ENCODE data around the gene C1orf174.

C1orf174 gene

DNA sequence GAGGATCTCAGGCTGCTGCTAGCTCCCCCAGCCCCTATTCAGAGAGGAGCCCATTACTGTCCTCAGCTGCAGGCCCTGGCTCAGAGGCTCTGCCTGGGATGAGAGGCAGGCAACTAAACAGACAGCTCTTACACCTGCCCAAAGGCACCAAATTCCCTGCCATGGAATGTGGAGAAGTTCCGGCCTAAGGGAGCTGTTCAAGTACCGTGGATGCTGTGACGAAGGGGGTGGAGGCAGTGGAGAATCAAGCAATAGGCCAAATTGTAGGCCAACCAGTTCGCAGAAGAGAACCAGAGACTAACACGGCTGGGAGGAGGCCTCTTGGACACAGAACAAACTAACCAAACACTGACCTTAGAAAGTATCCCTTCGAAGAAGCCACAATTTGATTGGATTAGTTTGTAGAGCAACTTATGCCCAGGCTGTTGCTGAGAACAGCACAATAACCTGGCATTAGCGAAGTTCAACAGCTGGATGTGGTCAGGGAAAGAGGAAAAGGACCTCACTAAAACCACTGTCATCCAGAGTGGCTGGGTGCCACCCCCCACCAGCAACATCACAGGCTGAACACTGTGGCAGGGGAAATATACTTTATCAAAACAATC, 3.6 kb downstream of the C1orf174 start:
- TF ChIP-seq, protein P1, sequence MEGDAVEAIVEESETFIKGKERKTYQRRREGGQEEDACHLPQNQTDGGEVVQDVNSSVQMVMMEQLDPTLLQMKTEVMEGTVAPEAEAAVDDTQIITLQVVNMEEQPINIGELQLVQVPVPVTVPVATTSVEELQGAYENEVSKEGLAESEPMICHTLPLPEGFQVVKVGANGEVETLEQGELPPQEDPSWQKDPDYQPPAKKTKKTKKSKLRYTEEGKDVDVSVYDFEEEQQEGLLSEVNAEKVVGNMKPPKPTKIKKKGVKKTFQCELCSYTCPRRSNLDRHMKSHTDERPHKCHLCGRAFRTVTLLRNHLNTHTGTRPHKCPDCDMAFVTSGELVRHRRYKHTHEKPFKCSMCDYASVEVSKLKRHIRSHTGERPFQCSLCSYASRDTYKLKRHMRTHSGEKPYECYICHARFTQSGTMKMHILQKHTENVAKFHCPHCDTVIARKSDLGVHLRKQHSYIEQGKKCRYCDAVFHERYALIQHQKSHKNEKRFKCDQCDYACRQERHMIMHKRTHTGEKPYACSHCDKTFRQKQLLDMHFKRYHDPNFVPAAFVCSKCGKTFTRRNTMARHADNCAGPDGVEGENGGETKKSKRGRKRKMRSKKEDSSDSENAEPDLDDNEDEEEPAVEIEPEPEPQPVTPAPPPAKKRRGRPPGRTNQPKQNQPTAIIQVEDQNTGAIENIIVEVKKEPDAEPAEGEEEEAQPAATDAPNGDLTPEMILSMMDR (IDR thresholded peaks at IDR 0.05; ENCODE audit: low read depth, low read length), result no peak

DNA sequence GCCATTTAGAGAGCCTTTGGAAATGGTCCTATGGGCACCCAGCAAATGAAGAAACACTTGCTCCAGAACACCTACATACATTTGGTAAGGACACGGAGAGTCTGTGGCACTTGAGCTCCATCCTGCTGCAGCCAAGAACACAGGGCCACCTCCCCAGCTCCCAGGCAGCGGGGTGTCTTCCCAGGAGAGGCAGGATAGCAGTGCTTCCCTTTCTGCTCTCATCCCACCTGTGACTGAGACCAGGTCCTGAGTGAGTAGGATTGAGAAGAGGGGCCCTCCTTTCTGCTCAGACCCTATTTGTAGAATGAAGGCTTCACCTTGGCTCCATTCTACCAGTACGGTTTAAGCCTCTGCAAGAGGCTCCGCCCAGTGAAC, 4.1 kb downstream of the C1orf174 start:
- TF ChIP-seq, protein P1 (IDR thresholded peaks at IDR 0.05; ENCODE audit: low read depth, low read length), result no peak

More for the DNA sequence above, 3.6 kb downstream of the C1orf174 start:
- H3K4me3 ChIP-seq (ENCODE audit: low read depth, low read length), result no peak overlapping the region

DNA sequence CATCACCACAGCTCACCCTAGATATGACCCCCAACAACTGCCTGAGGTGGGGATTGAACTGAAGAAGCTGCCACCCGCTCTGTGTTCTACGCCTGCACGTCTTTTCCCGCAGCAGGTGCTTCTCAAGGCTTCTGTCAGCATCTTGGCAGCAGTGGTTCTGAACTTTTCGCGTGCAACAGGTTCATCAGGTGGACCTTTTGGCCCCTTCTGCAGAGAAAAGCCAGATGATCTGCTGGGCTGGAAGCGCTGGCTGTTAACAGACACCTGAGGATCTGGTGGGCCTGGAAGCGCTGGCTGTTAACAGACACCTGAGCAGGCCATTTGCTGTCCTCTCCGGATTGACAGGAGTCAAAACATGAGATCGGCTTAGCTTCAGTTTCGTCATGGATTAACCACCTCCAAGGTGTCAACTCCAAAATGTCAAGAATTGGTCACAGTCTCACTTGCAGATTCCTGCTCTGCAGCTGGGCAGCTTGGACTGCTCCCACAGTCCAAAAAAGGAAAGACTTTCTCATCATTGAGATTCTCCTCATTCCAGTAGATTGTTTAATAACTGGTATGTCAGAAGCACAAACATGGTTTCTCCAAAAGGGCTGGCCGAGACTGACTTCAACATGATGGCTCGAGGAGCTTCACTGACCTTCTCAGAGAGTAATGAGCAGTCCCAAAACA, 4.7 kb downstream of the C1orf174 start:
- TF ChIP-seq, protein P1 (IDR thresholded peaks at IDR 0.05; ENCODE audit: low read depth, low read length), result no peak
- H3K4me3 ChIP-seq (ENCODE audit: low read depth, low read length), result no peak overlapping the region

More for the DNA sequence above, 4.1 kb downstream of the C1orf174 start:
- H3K4me3 ChIP-seq (ENCODE audit: low read depth, low read length), result no peak overlapping the region

DNA sequence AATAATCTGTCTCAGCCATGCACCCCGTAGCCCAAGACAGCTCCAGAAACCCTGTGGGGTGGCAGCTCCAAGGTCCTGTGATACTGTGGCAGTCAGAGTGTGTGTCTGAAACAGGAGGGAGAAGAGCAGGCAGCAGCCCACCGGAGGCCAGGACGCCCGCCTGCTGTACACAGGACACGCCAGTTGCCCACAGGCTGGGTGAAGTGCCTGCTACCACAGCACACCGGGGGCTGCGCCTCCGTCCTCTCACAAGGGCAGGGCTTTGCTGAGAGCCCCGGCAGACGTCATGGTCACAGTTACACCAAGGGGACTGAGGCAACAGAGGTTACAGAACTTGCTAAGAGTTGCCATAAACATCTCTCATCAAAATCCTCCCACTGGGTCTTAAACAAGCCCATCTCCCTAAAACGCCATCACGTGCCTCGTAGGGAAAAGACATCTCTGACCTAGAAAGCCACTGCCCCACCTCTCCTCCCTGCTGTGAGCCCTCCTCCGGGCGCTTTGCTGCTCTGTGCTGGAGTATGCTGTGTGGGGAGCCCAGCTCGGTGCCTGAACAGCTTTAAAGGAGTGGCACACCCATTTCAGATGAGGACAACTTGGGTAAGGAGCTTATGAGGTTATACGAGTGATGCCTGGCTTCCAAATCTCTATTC, 5.3 kb downstream of the C1orf174 start:
- H3K4me3 ChIP-seq (ENCODE audit: low read depth, low read length), result no peak overlapping the region
- TF ChIP-seq, protein P1 (IDR thresholded peaks at IDR 0.05; ENCODE audit: low read depth, low read length), result no peak

DNA sequence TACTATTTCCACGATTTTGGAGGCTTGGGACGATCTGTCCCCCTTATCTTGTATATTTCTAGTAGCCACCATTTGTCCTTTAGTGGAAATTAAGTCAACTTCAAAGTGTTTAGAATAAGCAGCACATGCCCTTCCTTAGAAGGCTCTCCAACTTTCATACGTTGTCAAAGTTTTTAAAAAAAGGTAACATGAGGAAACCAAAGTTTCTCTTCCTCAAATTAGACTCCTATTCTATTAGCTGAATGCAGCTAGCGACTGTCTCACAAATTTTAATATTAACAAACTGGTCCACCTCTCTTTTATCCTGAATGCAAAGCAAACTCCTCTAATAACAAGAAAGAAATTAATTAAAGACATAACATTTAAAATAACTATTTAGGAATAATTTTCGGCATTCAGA, 6.9 kb downstream of the C1orf174 start:
- TF ChIP-seq, protein P1 (IDR thresholded peaks at IDR 0.05; ENCODE audit: low read depth, low read length), result no peak
- no peak overlapping the region for H3K4me3 ChIP-seq (ENCODE audit: low read depth, low read length)

DNA sequence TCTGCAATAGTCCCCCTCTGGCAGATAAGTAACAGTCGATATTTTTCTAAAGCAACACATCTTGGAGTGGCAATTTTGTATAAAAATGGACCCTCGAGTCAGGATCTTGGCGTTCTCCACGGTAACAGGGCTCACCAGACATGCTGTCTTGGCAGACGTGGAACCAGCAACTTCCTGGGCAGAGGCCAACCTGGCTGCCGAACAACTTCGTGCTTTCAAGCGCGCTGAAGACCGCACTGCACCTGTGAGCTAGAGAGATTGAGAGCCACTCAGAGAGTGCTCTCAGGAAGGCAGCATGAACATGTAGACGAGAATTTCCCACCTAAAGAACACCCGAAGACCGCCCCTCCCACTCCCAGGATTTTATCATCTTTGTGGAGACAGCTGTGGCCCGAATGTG, 7.3 kb downstream of the C1orf174 start:
- TF ChIP-seq, protein P1 (IDR thresholded peaks at IDR 0.05; ENCODE audit: low read depth, low read length), result no peak
- H3K4me3 ChIP-seq (ENCODE audit: low read depth, low read length), result no peak overlapping the region

DNA sequence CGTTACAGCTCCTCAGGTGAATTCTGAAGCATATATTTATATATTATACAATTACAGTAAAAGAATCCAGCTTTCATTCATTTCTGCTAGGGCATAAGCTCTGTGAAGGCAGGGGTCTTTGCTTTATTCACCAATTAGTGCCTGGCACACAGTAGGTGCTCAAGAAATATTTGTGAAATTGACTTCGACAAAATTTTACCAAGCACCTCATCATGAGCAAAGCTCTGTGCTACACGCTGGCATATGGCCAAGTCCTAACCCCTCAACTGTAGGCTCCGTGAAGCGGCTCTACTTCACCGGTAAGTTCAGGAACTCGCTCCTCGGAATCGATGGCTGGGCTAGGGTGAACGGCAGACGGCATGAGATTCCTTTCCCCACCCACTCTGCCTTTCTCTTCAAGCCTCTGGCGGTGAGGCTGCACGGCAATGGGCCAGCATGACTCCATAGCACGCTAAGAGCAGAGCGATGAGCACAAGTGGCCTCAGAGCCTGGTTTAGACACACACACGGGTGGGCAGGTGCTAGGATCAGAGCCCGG, 8.7 kb downstream of the C1orf174 start:
- H3K4me3 ChIP-seq (ENCODE audit: low read depth, low read length), result no peak overlapping the region
- TF ChIP-seq, protein P1 (IDR thresholded peaks at IDR 0.05; ENCODE audit: low read depth, low read length), result no peak
